Epithelial cell of esophagus (primary cell): ENCODE measurements around the gene MAML3.
A peak's percentile ranks its signal among the peaks of the same experiment; 100 is the strongest.

Source experiments
- DNase-seq: peaks from one replicate; pipeline ENCODE4 v3.0.0; 2010; ENCODE audit warnings: low read depth
- H3K4me3 ChIP-seq: 2 replicates; pipeline ENCODE4 v1.5.1; 2011; ENCODE audit warnings: mild to moderate bottlenecking, low read length, control low read depth
- TF ChIP-seq, protein P1 (sequence below): IDR thresholded peaks from 2 replicates; pipeline ENCODE4 v1.5.1; 2011; ENCODE audit warnings: low read depth, mild to moderate bottlenecking, low read length, control low read depth, inconsistent platforms; ENCODE audit not compliant: insufficient read depth; ENCODE audit errors: missing control alignments

MAML3 gene

DNA sequence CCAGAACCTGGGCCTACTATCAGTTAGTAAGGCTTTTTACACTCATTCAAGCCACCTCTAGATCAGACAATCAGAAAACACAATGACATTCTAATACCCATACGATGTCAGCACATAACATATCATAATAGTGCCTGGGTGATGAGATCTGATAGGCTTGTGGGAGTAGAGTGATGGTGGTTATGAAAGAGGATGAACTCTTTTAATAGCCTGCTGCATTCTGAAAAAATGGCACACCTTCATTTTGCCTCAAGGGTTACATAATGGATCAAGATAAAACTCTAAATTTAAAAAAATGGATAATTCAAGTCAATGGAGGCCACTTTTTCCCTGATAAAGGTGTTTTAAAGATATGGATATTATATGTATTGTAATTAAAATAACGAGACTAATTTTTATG, 215.6 kb downstream of the MAML3 start:
- no peak for DNase-seq
- TF ChIP-seq, protein P1, sequence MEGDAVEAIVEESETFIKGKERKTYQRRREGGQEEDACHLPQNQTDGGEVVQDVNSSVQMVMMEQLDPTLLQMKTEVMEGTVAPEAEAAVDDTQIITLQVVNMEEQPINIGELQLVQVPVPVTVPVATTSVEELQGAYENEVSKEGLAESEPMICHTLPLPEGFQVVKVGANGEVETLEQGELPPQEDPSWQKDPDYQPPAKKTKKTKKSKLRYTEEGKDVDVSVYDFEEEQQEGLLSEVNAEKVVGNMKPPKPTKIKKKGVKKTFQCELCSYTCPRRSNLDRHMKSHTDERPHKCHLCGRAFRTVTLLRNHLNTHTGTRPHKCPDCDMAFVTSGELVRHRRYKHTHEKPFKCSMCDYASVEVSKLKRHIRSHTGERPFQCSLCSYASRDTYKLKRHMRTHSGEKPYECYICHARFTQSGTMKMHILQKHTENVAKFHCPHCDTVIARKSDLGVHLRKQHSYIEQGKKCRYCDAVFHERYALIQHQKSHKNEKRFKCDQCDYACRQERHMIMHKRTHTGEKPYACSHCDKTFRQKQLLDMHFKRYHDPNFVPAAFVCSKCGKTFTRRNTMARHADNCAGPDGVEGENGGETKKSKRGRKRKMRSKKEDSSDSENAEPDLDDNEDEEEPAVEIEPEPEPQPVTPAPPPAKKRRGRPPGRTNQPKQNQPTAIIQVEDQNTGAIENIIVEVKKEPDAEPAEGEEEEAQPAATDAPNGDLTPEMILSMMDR, result no peak
- H3K4me3 ChIP-seq, result no peak overlapping the region

GRCh38 chr4:139935911-139936310, 218.1 kb downstream of the MAML3 start:
- TF ChIP-seq, protein P1, result no peak
- no peak for DNase-seq

DNA sequence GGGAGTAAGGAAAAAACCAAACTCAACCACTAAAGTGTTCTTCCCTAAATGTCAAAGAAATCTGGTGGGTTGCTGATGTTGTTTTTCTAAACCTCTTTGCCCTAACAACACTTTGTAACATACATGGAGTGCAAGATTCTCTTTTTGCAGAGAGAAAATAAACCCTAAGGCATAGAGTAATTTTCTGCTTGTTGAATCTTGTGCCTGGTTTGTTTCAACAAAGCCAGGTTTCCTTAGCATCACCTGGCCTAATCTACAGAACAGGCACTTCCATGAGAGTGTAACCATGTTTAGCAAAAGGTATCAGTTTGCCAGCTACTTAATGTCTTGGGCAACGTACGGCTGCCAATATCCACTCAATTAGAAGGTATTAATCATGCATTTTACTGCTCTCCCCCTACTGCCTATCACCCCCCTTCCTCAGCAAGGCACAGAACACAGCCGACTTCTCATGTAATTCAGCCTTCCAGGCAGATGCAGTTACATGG, 219.2 kb downstream of the MAML3 start:
- peak; percentile 73 for DNase-seq
- TF ChIP-seq, protein P1, result no peak
- H3K4me3 ChIP-seq, result no peak overlapping the region

More at GRCh38 chr4:139935911-139936310, 218.1 kb downstream of the MAML3 start:
- no peak overlapping the region for H3K4me3 ChIP-seq

GRCh38 chr4:139934057-139934707, 219.8 kb downstream of the MAML3 start:
- TF ChIP-seq, protein P1, result no peak
- DNase-seq, result peak; percentile 28
- no peak overlapping the region for H3K4me3 ChIP-seq

DNA sequence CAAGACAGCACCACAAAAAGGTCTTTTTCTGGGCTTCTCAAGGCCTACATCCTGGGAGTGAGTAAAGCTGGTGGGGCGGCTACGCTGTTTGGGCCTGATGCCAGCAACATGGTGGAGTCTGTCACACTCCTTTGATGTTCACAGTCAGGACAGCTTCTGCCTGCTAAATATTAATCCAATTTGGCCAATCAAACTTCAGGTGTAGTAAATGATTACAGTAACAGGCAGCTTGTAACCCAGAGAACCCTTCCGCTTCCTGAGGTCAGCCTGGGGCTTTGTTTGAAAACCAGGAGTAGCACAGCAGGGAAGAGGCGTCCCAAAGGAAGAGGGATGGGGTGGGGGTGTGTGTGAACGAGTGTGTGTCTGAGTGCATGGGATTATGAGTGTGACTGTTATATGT, 220.4 kb downstream of the MAML3 start:
- no peak for DNase-seq
- TF ChIP-seq, protein P1, result no peak
- no peak overlapping the region for H3K4me3 ChIP-seq

GRCh38 chr4:139933104-139933503, 220.9 kb downstream of the MAML3 start:
- TF ChIP-seq, protein P1, result no peak
- DNase-seq, result no peak
- no peak overlapping the region for H3K4me3 ChIP-seq

GRCh38 chr4:139924782-139925181, 229.2 kb downstream of the MAML3 start:
- DNase-seq, result no peak
- H3K4me3 ChIP-seq, result no peak overlapping the region
- TF ChIP-seq, protein P1, result no peak
